Measurements from ENCODE around the gene IFNL3.
"Not testable (repeated sequence)": the region's sequence is repeated elsewhere in the genome, so short reads cannot be mapped to it uniquely, and the experiment has no call there.

Gene IFNL3

DNA sequence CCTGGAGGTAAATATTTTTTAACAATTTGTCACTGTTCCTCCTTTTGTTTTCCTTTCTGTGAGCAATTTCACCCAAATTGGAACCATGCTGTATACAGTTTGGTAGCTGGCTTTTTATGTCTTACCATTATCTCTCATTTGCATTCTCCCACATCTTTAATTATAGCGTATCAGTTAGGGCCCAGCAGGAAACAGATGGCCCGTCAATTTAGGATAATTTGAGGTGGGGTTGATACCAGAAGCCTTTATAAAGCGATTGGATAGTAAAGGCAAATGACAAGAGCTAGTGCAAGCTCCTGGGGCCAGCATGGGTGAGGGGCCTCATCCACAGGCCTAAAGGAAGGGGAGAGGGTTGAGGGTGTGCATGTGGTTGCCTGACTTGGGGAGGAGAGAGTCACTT, 7.7 kb upstream of the IFNL3 start:
- DNase-seq, result no peak

DNA sequence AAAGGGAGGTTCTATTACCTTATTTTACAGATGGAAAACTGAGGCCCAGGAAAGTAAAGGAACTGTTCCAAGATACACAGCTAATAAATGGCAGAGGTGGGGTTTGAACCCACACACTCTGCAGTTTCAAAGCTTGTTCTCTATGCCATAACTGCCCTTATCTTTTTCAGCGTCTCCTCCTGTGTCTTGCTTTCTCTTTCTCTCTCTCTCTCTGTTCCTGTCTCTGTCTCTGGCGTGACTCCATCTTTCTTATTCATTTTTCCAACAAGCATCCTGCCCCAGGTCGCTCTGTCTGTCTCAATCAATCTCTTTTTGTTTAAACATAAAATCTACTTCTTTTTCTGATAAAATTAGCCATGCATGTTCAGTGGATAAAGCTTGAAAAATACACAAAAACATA, 7.0 kb upstream of the IFNL3 start:
- no peak for DNase-seq

DNA sequence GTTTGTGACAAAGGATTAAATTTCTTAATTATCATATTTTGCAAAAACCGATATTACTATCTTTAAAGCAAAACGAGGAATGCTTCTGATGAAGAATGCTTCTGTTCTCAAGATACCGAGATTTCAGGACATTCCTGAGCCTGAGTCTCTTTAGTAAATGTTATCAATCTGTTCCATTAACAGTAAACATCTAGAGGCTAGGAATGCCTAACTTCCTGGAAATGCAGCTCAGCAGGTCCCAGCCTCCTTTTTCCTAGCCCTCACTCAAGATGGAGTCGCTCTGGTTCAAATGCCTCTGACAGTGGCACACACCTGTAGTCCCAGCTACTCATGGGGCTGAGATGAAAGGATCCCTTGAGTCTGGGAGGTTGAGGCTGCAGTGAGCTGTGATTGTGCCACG, 6.3 kb upstream of the IFNL3 start:
- DNase-seq, result no peak

DNA sequence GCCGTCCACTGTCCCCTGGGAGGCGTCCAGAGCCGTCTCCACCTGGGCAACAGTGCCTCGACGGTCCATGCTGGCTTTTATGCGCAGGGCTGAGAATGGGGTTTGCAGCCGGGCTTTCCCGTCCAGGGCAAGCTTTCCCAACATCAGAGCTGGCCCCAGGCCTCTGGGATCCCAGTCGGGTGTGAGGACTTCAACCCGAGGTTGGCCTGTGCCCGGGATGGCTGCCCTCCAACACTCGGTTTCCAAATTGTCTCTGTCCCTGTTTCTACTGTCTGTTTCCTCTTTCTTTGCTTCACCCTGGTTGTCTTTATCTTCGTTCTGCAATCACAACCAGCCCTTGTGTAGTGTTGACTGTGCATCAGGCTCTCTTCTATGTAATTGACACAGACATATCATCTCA, 4.0 kb upstream of the IFNL3 start, which contains the start of gene IFNL4:
Gene IFNL4 (minus strand): TSS at position 51 of the 400 bp plus-strand sequence.
- DNase-seq, result no peak

DNA sequence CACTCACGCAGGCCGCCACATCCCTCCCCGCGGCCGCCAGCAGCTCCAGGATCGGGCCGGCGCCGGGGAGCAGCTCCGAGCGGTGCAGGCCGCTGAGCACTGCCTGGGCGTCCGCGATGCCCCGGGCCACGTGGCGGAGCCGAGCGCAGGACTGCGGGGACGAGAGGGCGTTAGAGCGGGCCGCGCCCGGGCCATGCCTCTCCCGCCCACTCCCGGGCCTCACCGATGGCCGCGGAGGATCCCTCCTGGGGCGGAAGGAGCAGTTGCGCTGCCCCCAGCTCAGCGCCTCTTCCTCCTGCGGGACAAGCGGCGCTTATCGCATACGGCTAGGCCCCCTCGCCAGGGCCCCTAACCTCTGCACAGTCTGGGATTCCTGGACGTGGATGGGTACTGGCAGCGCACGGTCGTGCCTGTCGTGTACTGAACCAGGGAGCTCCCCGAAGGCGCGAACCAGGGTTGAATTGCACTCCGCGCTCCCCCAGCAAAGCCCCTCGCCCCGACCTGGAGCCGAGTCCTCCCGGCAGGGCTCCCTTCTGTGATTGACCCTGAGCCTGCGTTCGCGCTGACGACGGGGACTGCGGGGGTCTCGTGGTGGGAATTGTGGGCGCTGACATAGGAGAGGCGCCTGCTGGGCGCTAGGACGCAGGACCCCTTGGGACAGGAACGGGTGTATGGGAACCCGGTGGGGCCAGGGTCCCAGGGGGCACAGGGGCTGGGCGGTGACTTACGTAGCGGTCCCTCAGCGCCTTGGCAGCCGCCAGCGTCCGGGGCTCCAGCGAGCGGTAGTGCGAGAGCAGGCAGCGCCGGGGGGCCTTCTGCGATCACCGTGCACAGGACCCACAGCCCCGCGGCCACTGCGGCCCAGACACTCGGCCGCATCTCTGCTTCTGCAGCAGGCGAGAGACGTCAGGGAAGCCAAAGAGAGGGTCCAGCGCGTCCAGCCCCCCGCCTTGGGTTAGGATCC, 3.2 kb upstream of the IFNL3 start:
- DNase-seq, result no peak

DNA sequence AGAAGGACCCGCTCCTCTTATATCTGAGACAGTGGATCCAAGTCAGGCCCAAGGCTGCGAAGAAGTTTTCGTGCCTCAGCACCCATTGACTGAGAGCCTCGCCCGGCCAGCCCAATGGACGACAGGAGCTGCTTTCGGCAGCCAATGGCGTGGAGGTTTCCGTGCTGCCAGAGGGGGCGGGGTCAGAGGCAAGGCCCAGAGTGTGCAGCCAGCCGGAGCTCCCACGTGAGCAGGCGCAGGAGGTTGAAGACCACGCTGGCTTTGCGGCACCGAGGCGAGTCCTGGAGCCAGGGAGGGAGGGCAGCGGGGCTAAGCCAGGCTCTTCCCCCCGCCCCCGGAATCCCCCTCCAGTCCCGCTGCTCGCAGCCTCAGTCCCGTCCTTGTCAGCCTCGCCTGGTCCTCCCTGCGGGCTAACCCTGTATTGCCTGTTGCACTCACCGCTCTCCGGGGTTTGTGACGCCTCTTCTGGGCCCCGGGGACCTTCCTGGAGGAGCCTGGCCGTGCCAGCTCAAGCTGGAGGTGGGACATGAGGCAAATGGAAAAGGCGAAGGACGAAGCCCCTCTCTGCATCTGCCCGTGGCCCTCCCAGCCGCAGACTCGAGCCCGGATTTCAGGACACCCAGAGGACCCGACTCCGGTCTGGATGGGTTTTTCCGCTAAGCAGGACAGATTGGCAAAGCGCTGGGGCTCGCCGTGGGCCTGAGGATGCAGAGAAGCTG, 2.3 kb upstream of the IFNL3 start:
- DNase-seq, result no peak

DNA sequence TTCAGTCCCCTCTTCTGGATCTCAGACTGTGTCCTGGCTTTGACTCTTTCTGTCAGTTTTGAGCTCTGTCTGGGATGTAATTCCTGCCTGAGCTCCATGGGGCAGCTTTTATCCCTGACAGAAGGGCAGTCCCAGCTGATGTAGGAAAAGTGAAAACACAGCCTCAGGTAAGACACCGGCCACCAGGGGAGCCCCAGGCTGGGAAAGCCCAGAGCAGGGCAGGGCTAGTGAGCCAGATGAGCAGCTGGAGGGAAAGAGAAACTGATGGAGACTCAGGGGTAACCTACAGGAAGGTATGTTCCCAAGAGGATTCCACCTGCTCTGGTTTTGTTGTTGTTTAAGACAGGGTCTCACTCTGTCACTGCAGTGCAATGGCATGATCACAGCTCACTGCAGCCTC, 360 bp upstream of the IFNL3 start:
- DNase-seq, result not testable (repeated sequence)

DNA sequence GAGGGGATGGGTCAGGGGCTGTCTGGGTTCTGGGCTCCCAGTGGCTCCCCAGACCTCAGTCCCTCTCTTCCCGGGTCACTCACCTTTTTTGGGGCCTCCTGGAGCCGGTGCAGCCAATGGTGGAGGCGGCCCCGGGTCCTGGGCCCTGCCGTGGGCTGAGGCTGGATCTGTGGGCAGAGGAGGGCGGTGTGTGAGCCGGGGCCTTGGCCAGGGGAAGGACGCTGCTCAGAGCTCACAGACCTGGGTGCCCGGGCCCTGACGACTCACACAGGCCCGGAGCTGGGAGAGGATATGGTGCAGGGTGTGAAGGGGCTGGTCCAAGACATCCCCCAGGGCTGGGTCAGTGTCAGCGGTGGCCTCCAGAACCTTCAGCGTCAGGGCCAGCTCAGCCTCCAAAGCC, 1.1 kb downstream of the IFNL3 start:
- not testable (repeated sequence) for DNase-seq

DNA sequence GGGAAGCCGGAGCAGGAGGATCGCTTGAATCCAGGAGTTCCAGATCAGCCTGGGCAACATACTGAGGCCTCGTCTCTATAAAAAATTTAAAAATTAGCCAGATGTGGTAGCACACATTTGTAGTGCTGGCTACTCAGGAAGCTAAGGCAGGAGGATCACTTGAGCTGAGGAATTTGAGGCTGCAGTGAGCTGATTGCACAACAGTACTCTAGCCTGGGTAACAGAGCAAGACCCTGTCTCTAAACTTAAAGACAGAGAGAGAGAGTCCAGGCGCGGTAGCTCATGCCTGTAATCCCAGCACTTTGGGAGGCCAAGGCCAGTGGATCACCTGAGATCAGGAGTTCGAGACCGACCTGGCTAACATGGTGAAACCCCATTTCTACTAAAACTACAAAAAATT, 4.4 kb downstream of the IFNL3 start:
- no peak for DNase-seq

DNA sequence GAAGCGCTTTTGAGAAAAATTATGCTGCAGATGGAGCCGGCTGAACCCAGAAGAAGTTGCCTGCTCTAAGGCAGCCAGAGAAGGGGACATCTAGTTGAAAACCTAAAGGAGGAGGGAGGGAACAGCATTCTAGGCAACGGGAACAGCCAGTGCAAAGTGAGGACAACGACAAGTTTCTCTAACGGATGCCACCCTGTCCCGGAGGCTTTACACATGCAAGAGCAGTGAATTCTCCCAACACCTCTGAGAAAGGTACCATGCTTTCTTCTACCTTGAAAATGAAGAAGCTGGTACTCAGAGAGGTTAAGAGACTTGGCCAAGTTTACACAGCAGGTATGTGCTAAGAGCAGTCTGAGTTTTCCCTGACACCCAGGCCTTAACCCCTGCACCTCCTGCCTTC, 5.9 kb downstream of the IFNL3 start:
- no peak for DNase-seq

DNA sequence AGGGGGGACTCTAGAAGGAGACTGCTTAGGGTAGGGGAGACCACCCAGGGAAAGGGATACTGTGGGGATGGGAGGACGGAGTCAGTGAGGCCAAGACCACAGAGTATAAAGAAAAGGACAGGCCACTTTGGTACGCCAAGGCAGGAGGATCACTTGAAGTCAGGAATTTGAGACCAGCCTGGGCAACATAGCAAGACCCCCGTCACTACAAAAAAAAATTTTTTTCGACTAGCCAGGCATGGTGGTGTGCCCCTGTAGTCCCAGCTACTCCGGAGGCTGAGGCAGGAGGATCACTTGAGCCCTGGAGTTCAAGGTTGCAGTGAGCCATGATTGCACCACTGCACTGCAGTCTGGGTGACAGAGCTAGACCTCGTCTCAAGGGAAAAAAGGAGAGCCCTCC, 6.6 kb downstream of the IFNL3 start:
- DNase-seq, result no peak

DNA sequence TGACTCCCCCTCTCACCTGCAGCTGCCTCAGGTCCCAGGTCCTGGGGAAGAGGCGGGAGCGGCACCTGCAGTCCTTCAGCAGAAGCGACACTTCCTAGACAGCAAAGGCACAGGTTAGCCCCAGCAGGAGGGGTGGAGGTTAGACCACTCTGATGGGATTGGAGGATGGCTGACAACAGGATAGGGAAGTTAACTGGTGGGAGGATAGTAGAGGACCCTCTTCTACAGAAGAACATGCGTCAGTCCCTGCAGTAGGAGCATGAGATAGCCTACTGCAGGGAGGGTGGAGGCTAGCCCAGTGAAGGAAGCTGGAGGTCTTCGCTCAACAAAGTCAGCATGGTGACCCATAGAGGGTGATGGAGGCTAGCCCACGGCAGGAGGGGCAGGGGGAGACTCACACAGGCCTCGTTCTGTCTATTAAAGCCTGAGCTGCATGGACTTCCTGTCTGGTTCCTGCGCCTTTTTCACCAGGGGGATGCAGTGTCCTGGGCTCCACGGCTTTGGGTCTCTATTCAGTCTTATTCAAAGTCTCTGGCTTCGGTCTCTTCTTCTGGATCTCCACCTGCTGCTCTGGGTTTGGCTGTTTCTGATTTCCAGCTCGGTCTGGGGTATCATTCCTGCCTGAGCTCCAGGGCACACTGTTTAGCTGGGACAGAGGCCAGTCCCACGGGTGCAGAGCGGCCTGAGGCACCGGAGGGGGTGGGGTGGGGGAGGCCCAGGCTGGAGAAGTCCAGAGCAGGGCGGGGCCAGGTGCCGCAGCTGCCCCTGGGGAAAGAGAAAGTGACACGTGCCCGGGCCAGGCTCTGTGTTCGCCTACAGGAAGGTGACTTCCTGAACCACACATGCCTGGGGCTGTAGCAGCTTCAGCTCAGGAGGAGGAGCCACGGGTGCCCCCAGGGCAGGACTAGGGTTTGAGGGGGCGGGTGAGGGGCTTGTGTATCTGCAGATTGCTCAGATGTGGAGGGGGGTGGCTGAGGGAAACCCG, 7.3 kb downstream of the IFNL3 start:
- no peak for DNase-seq

DNA sequence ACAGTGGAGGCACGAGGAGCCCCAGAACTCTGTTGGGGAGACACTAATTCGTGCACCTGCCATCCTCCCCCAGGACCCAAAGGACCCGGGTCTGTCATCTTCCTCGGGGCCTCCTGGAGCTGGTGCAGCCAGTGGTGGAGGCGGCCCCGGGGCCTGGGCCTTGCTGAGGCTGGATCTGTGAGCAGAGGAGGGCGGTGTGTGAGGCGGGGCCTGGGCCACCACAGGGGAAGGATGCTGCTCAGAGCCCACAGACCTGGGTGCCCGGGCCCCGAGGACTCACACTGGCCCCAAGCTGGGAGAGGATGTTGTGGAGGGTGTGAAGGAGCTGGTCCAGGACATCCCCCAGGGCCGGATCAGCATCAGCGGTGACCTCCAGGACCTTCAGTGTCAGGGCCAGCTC, 8.3 kb downstream of the IFNL3 start:
- no peak for DNase-seq

DNA sequence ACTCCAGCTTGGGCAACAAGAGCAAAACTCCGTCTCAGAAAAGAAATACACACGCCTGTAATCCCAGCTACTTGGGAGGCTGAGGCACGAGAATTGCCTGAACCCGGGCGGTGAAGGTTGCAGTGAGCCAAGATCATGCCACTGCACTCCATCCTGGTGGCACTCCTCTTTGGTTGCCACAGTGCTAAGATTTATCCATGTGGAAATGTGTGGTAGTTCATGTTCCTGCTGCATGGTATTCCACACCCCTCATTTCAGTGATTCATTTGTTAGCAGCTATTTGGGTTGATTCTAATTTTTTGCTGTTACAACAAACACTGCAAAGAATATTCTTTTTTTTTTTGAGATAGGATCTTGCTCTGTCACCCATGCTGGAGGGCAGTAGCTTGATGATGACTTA, 12.1 kb downstream of the IFNL3 start:
- DNase-seq, result no peak

DNA sequence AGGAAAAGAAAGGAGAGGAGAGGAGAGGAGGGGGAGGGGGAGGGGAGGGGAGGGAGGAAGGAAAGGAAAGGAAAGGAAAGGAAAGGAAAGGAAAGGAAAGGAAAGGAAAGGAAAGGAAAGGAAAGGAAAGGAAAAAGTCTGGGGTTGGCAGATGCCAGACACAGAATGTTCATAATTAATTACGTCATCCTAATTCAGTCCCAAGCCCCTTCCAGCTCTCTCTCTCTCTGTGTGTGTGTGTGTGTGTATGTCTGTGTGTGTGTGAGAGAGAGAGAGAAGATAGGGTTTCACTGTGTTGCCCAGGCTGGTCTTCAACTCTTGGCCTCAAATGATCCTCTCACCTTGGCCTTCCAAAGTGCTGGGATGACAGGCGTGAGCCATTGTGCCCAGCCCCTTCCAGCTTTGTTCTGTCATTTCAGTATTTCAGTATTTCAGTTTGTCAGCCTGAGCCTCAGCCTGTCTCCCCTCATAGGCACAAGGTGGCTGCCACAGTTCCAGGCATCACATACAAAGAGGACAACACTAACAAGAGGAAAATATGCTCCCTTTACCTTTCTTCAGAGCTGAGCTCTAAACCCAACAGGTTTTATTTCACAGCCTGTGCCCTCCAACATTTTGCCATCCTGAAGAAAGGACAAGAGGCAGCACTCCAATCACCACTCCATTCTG, 14.6 kb downstream of the IFNL3 start:
- DNase-seq, result no peak

DNA sequence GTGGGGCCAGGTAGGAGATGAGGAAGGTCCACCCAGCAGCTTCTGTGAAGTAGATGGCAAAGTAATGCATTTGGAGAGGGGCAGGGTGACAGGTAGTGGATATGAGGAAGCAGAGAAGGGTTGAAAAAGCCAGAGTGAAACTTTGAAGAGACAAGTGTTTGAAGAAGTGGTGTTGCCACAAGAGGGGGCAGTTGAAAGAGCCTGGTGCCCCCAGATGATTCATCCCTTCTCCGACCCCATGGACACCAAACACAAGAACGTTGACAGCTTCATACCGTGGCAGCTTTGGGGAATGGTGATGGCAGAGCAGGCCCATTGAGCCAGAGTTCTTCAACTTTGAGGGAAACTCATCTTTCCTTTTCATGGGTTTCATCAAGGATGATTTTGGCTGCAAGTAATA, 19.9 kb downstream of the IFNL3 start:
- no peak for DNase-seq

DNA sequence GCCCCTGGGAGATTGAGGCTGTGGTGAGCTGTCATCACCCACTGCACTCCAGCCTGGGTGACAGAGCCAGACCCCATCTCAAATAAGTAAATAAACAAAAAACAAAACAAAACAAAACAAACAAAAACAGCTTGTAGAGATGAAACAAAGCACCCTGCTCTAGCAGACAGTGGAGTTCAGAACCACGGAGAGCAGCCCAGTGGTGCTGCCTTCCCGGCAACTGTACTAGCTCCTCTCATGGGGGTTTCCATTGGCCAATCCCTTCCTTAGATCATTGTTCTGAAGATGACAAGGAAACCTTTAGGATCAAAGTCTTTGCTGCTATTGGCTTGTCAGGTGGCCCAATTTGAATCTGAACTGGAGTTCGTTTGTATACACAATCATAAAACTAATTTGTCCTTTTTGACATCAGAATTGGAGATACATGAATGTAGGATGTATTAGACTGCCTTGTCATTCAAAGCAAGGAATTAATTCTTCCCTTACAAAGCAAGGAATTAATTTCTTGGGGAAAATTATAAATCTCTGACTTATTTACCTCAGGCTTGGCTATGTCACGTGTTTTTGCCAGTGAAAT, 21.0 kb downstream of the IFNL3 start:
- no peak for DNase-seq

DNA sequence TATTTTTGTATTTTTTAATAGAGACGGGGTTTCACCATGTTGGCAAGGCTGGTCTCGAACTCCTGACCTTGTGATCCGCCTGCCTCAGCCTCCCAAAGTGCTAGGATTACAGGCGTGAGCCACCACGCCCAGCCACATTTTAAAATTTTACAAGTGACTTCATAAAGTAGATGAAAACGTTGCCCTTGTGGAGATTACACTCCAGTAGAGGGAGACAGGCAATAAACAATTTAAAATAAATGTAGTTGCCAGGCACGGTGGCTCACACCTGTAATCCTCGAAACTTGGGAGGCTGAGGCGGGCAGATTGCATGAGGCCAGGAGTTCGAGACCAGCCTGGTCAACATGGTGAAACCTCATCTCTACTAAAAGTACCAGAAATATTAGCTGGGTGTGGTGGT, 25.7 kb downstream of the IFNL3 start:
- not testable (repeated sequence) for DNase-seq

DNA sequence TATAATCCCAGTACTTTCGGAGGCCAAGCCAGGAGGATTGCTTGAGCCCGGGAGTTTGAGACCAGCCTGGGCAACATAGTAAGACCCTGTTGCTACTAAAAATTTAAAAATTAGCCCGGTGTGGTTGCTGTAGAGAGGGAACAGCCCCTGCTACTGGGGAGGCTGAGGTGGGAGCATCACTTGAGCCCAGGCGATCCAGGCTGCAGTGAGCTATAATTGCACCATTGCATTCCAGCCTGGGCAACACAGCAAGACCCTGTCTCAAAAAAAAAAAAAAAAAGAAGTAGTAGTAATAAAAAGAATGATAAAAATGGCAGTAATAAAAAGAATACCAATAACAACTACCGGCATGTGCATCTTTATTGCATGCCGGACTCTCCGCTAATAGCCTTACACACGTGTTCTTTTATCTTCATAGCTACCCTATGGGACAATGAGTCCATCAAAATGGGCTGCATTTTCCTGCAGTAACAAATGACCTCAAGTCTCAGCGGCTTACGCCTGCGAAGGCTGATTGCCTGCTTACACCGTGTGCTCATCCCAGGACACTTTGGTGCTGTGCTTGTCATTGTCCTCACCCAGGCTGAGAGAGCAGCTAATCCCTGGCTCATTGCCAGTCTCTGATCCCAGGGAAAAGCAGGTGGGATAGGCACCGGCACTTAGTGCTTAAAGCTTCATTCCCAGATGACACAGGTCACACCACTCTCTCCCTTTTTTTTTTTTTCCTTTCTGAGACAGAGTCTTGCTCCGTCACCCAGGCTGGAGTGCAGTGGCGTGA, 26.4 kb downstream of the IFNL3 start:
- DNase-seq, result no peak

DNA sequence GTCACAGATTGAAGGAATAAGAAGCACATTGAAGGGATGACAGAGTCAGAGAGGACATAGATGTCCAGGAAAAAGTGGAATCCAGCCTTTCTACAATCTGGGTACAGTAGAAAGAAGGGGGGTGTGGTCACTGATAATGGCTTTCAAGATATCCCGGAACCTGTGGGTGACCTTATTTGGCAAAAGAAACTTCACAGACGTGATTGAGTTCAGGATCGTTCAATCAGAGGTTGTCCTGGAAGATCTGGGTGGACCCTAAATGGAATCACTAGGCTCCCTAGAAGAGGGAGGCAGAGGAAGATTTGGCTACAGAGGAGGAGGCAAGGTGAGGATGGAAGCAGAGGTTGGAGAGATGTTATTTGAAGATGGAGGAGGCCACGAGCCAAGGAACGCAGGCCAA, 27.7 kb downstream of the IFNL3 start:
- DNase-seq, result no peak

DNA sequence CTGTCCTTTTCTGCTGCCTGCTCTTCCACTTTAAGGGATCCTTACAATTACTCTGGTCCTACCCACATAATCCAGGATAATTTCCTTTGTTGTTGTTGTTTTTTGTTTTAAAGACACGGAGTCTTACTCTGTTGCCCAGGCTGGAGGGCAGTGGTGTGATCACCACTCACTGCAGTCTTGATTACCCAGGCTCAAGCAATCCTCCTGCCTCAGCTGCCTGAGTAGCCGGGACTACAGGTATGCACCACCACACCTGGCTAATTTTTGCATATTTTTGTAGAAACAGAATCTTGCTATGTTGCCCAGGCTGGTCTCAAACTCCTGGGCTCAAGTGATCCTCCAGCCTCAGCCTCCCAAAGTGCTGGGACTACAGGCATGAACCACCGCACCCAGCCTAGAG, 29.5 kb downstream of the IFNL3 start:
- not testable (repeated sequence) for DNase-seq
